Measurements from ENCODE around the gene AKR7A2. TPM values are rescaled to one million over a fixed set of nuclear protein-coding genes. Genes with fewer than 3 reads are reported as not detected.

Gene AKR7A2
- total and polyA plus RNA-seq, 12 donors: 20.0 to 235 (median 110) TPM

DNA sequence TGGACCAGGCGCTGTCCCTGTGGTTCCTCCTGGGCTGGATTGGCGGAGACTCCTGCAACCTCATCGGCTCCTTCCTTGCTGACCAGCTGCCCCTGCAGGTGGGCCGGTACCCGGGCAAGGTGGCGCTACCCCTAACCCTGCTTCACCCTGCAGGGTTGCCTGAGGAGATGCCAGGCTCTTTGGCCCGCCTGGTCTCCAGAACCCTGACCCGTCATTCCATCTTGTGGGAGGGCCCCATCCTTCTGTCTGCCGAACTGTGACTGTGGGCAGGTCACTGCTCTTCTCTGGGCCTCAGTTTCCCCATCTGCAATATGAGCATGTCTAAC is 12.7 kb upstream of the AKR7A2 start:
- Histone ChIP-seq H3K27me3 (no peaks in the 10 kb centered on the region), H3K36me3 (replicated peaks in 1 of 2) (peaks cover 0 to 58% of the 10 kb centered on the region in 2 donors), H3K4me1 (replicated peaks in 1 of 2) (peaks cover 0 to 14% of the 10 kb centered on the region in 2 donors), H3K4me3 (no peak overlapping the region), H3K9me3 (replicated peaks in 1 of 3) (no peaks in the 10 kb centered on the region), H3K27ac (no peak overlapping the region)
- TF ChIP-seq CTCF (IDR thresholded peaks at IDR 0.05): no peak
- TF ChIP-seq POLR2A (IDR thresholded peaks at IDR 0.05): no peak
- intact Hi-C loops (cut with DNase I): no loop called here
- DNase-seq: no peak
- 93 to 100% (median 96%) methylated on average over 8 to 9 of the region's 9 CpGs for WGBS, 4 donors

GRCh38 chr1:19323987-19324664 is 12.2 kb upstream of the AKR7A2 start:
- H3K27me3 ChIP-seq: no peaks in the 10 kb centered on the region
- no peak for TF ChIP-seq CTCF (IDR thresholded peaks at IDR 0.05)
- no peak for TF ChIP-seq POLR2A (IDR thresholded peaks at IDR 0.05)
- no peak overlapping the region for H3K4me3 ChIP-seq
- no peaks in the 10 kb centered on the region for H3K9me3 ChIP-seq (replicated peaks in 1 of 3)
- H3K36me3 ChIP-seq (replicated peaks in 1 of 2): peaks cover 0 to 54% of the 10 kb centered on the region in 2 donors
- intact Hi-C loops (cut with DNase I): no loop called here
- 86 to 90% (median 88%) methylated on average over 17 to 23 of the region's 23 CpGs for WGBS, 4 donors
- peaks cover 0 to 14% of the 10 kb centered on the region in 2 donors for H3K4me1 ChIP-seq (replicated peaks in 1 of 2)
- H3K27ac ChIP-seq: no peak overlapping the region
- DNase-seq: no peak

DNA sequence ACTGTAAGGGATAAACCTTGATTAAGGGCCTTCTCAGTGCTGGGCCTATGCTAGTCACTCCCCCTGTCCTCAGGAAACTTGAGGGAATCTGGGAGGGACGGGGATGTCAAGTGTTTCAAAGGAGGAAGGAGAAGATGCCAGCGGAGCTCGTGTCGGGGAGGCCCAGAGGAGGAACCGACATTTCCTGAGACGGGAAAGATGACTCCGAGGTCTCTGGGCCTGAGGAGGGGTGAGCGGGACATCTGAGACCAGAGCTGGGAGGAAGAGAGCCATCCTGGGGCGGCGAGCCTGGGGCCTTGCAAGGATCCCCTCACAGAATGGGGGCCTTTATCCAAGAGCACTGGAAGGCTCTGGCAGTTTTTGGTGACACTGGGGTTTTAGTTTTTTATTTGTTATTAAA is 10.5 kb upstream of the AKR7A2 start:
- Histone ChIP-seq H3K36me3 (replicated peaks in 1 of 2) (peaks cover 0 to 50% of the 10 kb centered on the region in 2 donors), H3K27me3 (no peaks in the 10 kb centered on the region), H3K9me3 (replicated peaks in 1 of 3) (no peaks in the 10 kb centered on the region), H3K4me1 (replicated peaks in 1 of 2) (peaks cover 0 to 14% of the 10 kb centered on the region in 2 donors), H3K27ac (no peak overlapping the region), H3K4me3 (no peak overlapping the region)
- intact Hi-C loops (cut with DNase I): no loop called here
- 63 to 83% (median 74%) methylated on average over 9 to 10 of the region's 10 CpGs for WGBS, 4 donors
- TF ChIP-seq CTCF (IDR thresholded peaks at IDR 0.05) (no peak), POLR2A (IDR thresholded peaks at IDR 0.05) (no peak)
- DNase-seq: peak in 1 of 7 donors; percentile 25

DNA sequence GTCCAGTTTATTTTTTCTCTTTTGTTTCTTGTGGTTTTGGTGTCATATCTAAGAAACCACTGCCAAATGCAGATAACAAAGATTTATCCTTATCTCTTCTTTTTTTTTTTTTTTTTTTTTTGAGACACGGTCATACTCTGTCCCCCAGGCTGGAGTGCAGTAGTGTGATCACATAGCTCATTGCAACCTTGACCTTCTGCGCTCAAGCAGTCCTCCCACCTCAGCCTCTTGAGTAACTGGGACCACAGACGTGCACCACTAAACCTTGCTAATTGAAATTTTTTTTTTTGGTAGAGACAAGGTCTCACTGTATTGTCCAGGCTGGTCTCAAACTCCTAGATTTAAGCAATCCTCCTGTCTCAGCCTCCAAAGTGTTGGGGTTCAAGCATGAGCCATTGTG is 9.1 kb upstream of the AKR7A2 start:
- H3K36me3 ChIP-seq (replicated peaks in 1 of 2): peaks cover 0 to 38% of the 10 kb centered on the region in 2 donors
- TF ChIP-seq POLR2A (IDR thresholded peaks at IDR 0.05): no peak
- no peak for TF ChIP-seq CTCF (IDR thresholded peaks at IDR 0.05)
- H3K4me3 ChIP-seq: no peak overlapping the region
- peak in 6 of 7 donors; percentile 67 to 88 (median 77) for DNase-seq
- H3K27ac ChIP-seq: peak overlapping the region in 2 of 5 donors; percentile 47 to 65
- WGBS, 4 donors: 45 to 56% (median 52%) methylated on average over 3 of the region's 3 CpGs
- H3K4me1 ChIP-seq (replicated peaks in 1 of 2): peaks cover 0 to 14% of the 10 kb centered on the region in 2 donors
- no peaks in the 10 kb centered on the region for H3K9me3 ChIP-seq (replicated peaks in 1 of 3)
- no peaks in the 10 kb centered on the region for H3K27me3 ChIP-seq
- intact Hi-C loops (cut with DNase I): no loop called here
